K562 (cell line): ENCODE data around the gene PRKACA. TPM values are rescaled to one million over a fixed set of nuclear protein-coding genes. Genes with fewer than 3 reads are reported as not detected.

Experiments used
- ATAC-seq: fragments of 200-7000 bp; cut with Tn5 transposase; 3 replicates; pipeline ENCODE4 v1.9.1; 2020; ENCODE audit warnings: moderate library complexity
- BruUV-seq: library from RNA; stranded (reverse); fragments of 400-500 nt; replicated peaks from 2 replicates; lab custom pipeline; 2021; lab: Mats Ljungman, UMichigan
- CTCF ChIA-PET: fragments of 300-600 bp; formaldehyde crosslinking; extraction: SDS; loops from one replicate; lab custom pipeline; 2021; ENCODE audit warnings: low intra/inter-chr PET ratio; lab: Yijun Ruan, JAX
- POLR2A ChIA-PET: fragments of 300-600, 350-650 bp; sonication (Branson Sonifier 250); formaldehyde crosslinking; extraction: SDS; loops from one replicate; lab custom pipeline; 2021; ENCODE audit warnings: antibody characterized with exemption, inconsistent platforms; lab: Yijun Ruan, JAX
- DNase-seq, 4 experiments: peaks; one replicate each; pipeline versions ENCODE4 v3.0.0 to v3.0.0-alpha.2; 2011 to 2018; ENCODE audit warnings: low spot score in 3 of 4, mixed read lengths in 3 of 4; ENCODE audit errors: extremely low read depth in 1 of 4
- FAIRE-seq: peaks from 2 replicates; lab custom pipeline; 2011; peaks lifted over from hg19 to GRCh38; lab: Jason Lieb, UNC
- H2AFZ ChIP-seq: 2 replicates; pipeline ENCODE4 v1.6.0; 2011; ENCODE audit warnings: low read depth, low read length, control low read depth, inconsistent platforms
- H3K27ac ChIP-seq: fragments of 200-600 bp; 3 replicates; pipeline ENCODE4 v1.8.0; 2011; ENCODE audit warnings: low read depth, mild to moderate bottlenecking, control low read depth, inconsistent platforms, low read length, moderate library complexity, mixed read lengths; ENCODE audit errors: extremely low read depth
- H3K27me3 ChIP-seq, 2 experiments: fragments of 300-600 bp in 1 of 2; 2 replicates in 1 of 2; 3 replicates in 1 of 2; pipeline versions ENCODE4 v1.6.0 to v1.8.0; 2011; ENCODE audit warnings: inconsistent platforms in 2 of 2, low read length in 2 of 2, mild to moderate bottlenecking in 1 of 2, mixed read lengths in 1 of 2, moderate library complexity in 1 of 2; ENCODE audit not compliant: control insufficient read depth in 2 of 2, insufficient read depth in 2 of 2
- H3K36me3 ChIP-seq: fragments of 300-600 bp; 3 replicates; pipeline ENCODE4 v1.8.0; 2011; ENCODE audit warnings: mild to moderate bottlenecking, low read length, inconsistent platforms; ENCODE audit not compliant: control insufficient read depth, insufficient read depth
- H3K4me1 ChIP-seq, 2 experiments: fragments of 200-600 bp in 1 of 2; replicated peaks in 1 of 2; 2 replicates in 1 of 2; 3 replicates in 1 of 2; pipeline versions ENCODE4 v1.5.1 to v1.8.0; 2011; ENCODE audit warnings: inconsistent platforms in 2 of 2, low read length in 2 of 2, mild to moderate bottlenecking in 1 of 2, mixed read lengths in 1 of 2, moderate library complexity in 1 of 2; ENCODE audit not compliant: control insufficient read depth in 2 of 2, insufficient read depth in 2 of 2
- H3K4me2 ChIP-seq: 2 replicates; pipeline ENCODE4 v1.6.1; 2011; ENCODE audit warnings: low read length, control low read depth, inconsistent platforms, mixed read lengths; ENCODE audit not compliant: insufficient read depth
- H3K4me3 ChIP-seq: fragments of 200-600 bp; sonication (generic), shearing (Covaris generic); 2 replicates; pipeline ENCODE4 v1.5.1; 2016; ENCODE audit warnings: control low read depth, inconsistent platforms
- H3K79me2 ChIP-seq: fragments of 200-600 bp; 3 replicates; pipeline ENCODE4 v1.8.0; 2011; ENCODE audit warnings: low read length, inconsistent platforms; ENCODE audit not compliant: control insufficient read depth, insufficient read depth
- H3K9ac ChIP-seq, 2 experiments: 2 replicates each; pipeline versions ENCODE4 v1.6.0 to v1.6.1; 2011; ENCODE audit warnings: low read depth in 2 of 2, low read length in 2 of 2, control low read depth in 1 of 2, inconsistent platforms in 1 of 2, mild to moderate bottlenecking in 1 of 2, mixed read lengths in 1 of 2; ENCODE audit not compliant: insufficient read depth in 1 of 2
- H3K9me1 ChIP-seq: one replicate; pipeline ENCODE4 v1.6.0; 2011; ENCODE audit warnings: inconsistent platforms, mild to moderate bottlenecking, low read length, moderate library complexity; ENCODE audit not compliant: control insufficient read depth, insufficient read depth
- H3K9me3 ChIP-seq: replicated peaks from 2 replicates; pipeline ENCODE4 v1.5.1; 2011; ENCODE audit warnings: low read depth, low read length, inconsistent platforms; ENCODE audit not compliant: control insufficient read depth, insufficient read depth
- H4K20me1 ChIP-seq: replicated peaks from 2 replicates; pipeline ENCODE4 v1.6.1; 2011; ENCODE audit warnings: low read length, inconsistent platforms, mixed read lengths; ENCODE audit not compliant: control insufficient read depth, insufficient read depth
- DPF2 ChIP-seq: fragments of 450-650 bp; IDR thresholded peaks from 2 replicates; pipeline ENCODE4 v1.6.1; 2016
- NFIX ChIP-seq: fragments of 250-450 bp; sonication (Bioruptor Pico); IDR thresholded peaks from 2 replicates; pipeline ENCODE4 v1.4.0; 2020; ENCODE audit warnings: low read depth, mild to moderate bottlenecking, moderate library complexity
- POLR2G ChIP-seq: fragments of 200-400 bp; formaldehyde crosslinking; IDR thresholded peaks from 2 replicates; pipeline ENCODE4 v1.6.1; 2017; ENCODE audit warnings: low read depth, mild to moderate bottlenecking, antibody characterized with exemption, low read length, moderate library complexity
- SUPT5H ChIP-seq: fragments of 450-650 bp; IDR thresholded peaks from 2 replicates; pipeline ENCODE4 v1.6.1; 2016
- XRCC5 ChIP-seq: fragments of 200-400 bp; formaldehyde crosslinking; IDR thresholded peaks from 2 replicates; pipeline ENCODE4 v1.6.1; 2017; ENCODE audit warnings: low read depth, mild to moderate bottlenecking, low read length
- ZNF699 ChIP-seq: fragments of 250-450 bp; sonication (Bioruptor Pico); IDR thresholded peaks from 2 replicates; pipeline ENCODE4 v1.8.0; 2021; ENCODE audit warnings: mild to moderate bottlenecking, moderate library complexity; ENCODE audit not compliant: insufficient replicate concordance
- WGBS: fragments of 100-300 bp; shearing (Covaris generic); methylation state at CpG from one replicate; pipeline ENCODE4 v1.1.6; 2016; ENCODE audit warnings: low coverage, mixed read lengths; ENCODE audit not compliant: insufficient coverage; ENCODE audit errors: missing lambda C conversion rate; 5-methylcytosine and 5-hydroxymethylcytosine counted together
- in situ Hi-C: fragments of 300-500 bp; cut with MboI; formaldehyde crosslinking; loops from 4 replicates; pipeline ENCODE4 v1.15.0; 2018; ENCODE audit warnings: inconsistent platforms, mixed read lengths
- intact Hi-C: fragments of 100-400 bp; cut with micrococcal nuclease; formaldehyde crosslinking; loops from 2 replicates; pipeline ENCODE4 v1.14.2; 2022
- polyA plus RNA-seq, 8 experiments: library from polyadenylated mRNA; depleted of rRNA in 4 of 8; stranded (reverse) in 5 of 8; unstranded in 3 of 8; fragments of >200 nt; fragmentation: Nextera tagmentation in 2 of 8; fragmentation: Illumina TruSeq in 1 of 8; extraction: Ambion mirVana in 2 of 8; extraction: Trizol in 1 of 8; gene quantifications; 2 replicates each; pipeline versions ENCODE4 v1.2.1 to v1.2.3, GENCODE V29; 2011 to 2014; ENCODE audit warnings: inconsistent platforms in 1 of 8, missing spikeins in 1 of 8
- total RNA-seq, 7 experiments: library from RNA; depleted of rRNA in 6 of 7; stranded (reverse); fragments of >200 nt in 6 of 7; fragmentation: Illumina TruSeq in 2 of 7; extraction: Trizol in 2 of 7; gene quantifications; 2 replicates each; pipeline versions ENCODE4 v1.2.1 to v1.2.3, GENCODE V29; 2011 to 2021; ENCODE audit warnings: low replicate concordance in 1 of 7
- TF ChIP-seq, protein P1 (sequence below), 3 experiments: IDR thresholded peaks in 2 of 3; conservative IDR thresholded peaks in 1 of 3; 2 replicates each; pipeline ENCODE4 v1.5.1; 2011 to 2012; ENCODE audit warnings: low read length in 3 of 3, mild to moderate bottlenecking in 3 of 3, control low read depth in 2 of 3, improper control_type of control experiment in 1 of 3, inconsistent platforms in 1 of 3, low read depth in 1 of 3, mixed read lengths in 1 of 3, moderate library complexity in 1 of 3; ENCODE audit not compliant: insufficient read depth in 2 of 3

Gene PRKACA
- total and polyA plus RNA-seq, 9 of the 15 experiments (the other 6 are each of a cell fraction or from before 2014, with no cell fraction given) = 1.2 to 63.1 (median 13.0) TPM

DNA sequence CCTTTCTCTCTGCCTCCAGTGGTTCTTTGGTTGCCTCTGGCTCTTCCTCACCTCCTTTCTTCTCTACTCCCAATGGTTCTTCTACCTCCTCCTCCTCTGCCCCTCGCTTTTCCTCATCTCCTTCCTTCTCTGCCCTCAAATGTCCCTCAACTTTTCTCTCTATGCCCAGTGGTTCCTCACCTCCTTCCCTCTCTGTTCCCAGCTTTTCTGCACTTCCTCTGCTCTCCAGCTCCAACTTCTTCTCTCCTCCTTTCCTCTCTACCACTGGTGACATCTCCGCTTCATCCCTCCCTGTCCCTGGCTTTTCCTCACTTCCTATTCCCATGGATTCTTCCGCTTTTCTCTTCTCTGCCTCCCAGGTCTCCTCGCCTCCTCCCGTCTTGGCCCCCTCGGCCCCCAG lies 63.5 kb downstream of the PRKACA start:
- no peak for ATAC-seq

DNA sequence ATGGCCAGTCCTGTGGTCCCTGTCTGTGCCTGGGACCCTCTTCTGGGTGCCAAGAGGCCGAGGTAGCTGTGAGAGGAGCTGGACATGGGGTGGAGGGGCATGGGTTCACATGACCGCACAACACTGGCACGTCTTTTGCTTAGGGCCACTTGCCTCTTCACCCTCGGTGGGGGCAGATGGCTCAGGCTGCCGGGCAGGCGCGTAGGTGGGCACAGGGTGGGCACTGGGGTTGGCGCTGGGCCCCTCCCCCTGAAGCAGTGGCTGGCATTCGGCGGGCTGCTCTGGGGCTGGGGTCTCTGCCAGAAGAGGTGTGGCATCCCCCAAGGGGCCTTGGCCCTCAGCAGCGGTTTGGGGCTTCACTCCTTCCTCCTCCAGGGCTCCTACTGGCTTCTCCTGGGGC lies 64.1 kb downstream of the PRKACA start:
- no peak for FAIRE-seq
- Histone ChIP-seq H4K20me1 (no peaks in the 10 kb centered on the region), H3K9me1 (no peaks in the 10 kb centered on the region), H3K4me2 (no peak overlapping the region), H3K4me1 (peaks cover 5 to 49% of the 10 kb centered on the region in 2 experiments; a peak in 4 of 5 replicates), H3K36me3 (peaks cover 20% of the 10 kb centered on the region; the same call in 1 of the 3 replicates), H3K79me2 (no peaks in the 10 kb centered on the region), H3K27ac (no peak overlapping the region), H3K9ac (no peak overlapping the region), H3K4me3 (no peak overlapping the region), H3K27me3 (no peaks in the 10 kb centered on the region), H2AFZ (no peak overlapping the region), H3K9me3 (no peaks in the 10 kb centered on the region)
- in situ Hi-C loops = loop anchor here (25.0 kb wide), 1 partner anchor 466 kb away; no protein-coding TSS in a partner anchor
- ChIA-PET POLR2A (interaction anchor here (1.0 to 1.1 kb wide), 2 partner anchors 11 to 17 kb away, joined by 3 read pairs; no protein-coding TSS in a partner anchor), CTCF (no interaction called here)
- intact Hi-C loops = no loop called here
- BruUV-seq = no TSS peak
- WGBS = 84% methylated on average over 8 of the region's 11 CpGs
- no peak for ATAC-seq
- TF ChIP-seq ZNF699 (CRISPR knock-in tag) = no peak
- peak; percentile 57 for TF ChIP-seq POLR2G
- TF ChIP-seq, protein P1, sequence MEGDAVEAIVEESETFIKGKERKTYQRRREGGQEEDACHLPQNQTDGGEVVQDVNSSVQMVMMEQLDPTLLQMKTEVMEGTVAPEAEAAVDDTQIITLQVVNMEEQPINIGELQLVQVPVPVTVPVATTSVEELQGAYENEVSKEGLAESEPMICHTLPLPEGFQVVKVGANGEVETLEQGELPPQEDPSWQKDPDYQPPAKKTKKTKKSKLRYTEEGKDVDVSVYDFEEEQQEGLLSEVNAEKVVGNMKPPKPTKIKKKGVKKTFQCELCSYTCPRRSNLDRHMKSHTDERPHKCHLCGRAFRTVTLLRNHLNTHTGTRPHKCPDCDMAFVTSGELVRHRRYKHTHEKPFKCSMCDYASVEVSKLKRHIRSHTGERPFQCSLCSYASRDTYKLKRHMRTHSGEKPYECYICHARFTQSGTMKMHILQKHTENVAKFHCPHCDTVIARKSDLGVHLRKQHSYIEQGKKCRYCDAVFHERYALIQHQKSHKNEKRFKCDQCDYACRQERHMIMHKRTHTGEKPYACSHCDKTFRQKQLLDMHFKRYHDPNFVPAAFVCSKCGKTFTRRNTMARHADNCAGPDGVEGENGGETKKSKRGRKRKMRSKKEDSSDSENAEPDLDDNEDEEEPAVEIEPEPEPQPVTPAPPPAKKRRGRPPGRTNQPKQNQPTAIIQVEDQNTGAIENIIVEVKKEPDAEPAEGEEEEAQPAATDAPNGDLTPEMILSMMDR (IDR thresholded peaks at IDR 0.05 in 2 of 3, conservative IDR thresholded peaks at IDR 0.05 in 1 of 3; ENCODE audit: insufficient read depth in 2 of 3, low read depth in 1 of 3, low read length in 3 of 3) = 0 out of 6 replicates have a peak, but pooled peaks of 1 of the 3 experiments have one; percentile 0
- TF ChIP-seq SUPT5H = 0 out of 2 replicates have a peak, but pooled peaks have one; percentile 15
- TF ChIP-seq NFIX (CRISPR knock-in tag) = no peak
- peak in 3 of 4 experiments; percentile 5 to 9 (median 5) for DNase-seq

More for the DNA sequence above, 63.5 kb downstream of the PRKACA start:
- Histone ChIP-seq H4K20me1 (no peaks in the 10 kb centered on the region), H3K9ac (no peak overlapping the region), H3K4me1 (peaks cover 10 to 52% of the 10 kb centered on the region in 2 experiments; a peak in 4 of 5 replicates), H3K9me1 (no peaks in the 10 kb centered on the region), H3K9me3 (no peaks in the 10 kb centered on the region), H3K27me3 (no peaks in the 10 kb centered on the region), H3K79me2 (no peaks in the 10 kb centered on the region), H3K4me2 (no peak overlapping the region), H2AFZ (no peak overlapping the region), H3K4me3 (no peak overlapping the region), H3K36me3 (peaks cover 14% of the 10 kb centered on the region; the same call in 1 of the 3 replicates), H3K27ac (no peak overlapping the region)
- TF ChIP-seq XRCC5 = no peak
- TF ChIP-seq DPF2 = peak; percentile 13; the same call in 1 of the 2 replicates
- DNase-seq = no peak
- ChIA-PET POLR2A (no interaction called here), CTCF (no interaction called here)
- FAIRE-seq = no peak
- intact Hi-C loops = no loop called here
- 30% methylated on average over 3 of the region's 6 CpGs for WGBS
- in situ Hi-C loops = loop anchor here (25.0 kb wide), 1 partner anchor 467 kb away; no protein-coding TSS in a partner anchor
- BruUV-seq = no TSS peak
